Esophagus muscularis mucosa (tissue), 4 donors: ENCODE measurements around the gene DYNC1LI1. TPM values are rescaled to one million over a fixed set of nuclear protein-coding genes. Genes with fewer than 3 reads are reported as not detected.
A peak's percentile ranks its signal among the peaks of the same experiment; 100 is the strongest.
"Not testable (repeated sequence)": the region's sequence is repeated elsewhere in the genome, so short reads cannot be mapped to it uniquely, and the experiment has no call there.

Source experiments
- DNase-seq: peaks from one replicate; pipeline ENCODE4 v3.0.0-alpha.2; 2017; ENCODE audit errors: extremely low spot score
- H3K27ac ChIP-seq, 4 donors: fragments of 200-600 bp; sonication (generic); replicated peaks in 1 of 4; 1 replicate in 3 of 4; 2 replicates in 1 of 4; pipeline ENCODE4 v1.5.1; 2016 to 2019; ENCODE audit warnings: mild to moderate bottlenecking in 1 of 4
- H3K27me3 ChIP-seq, 4 donors: fragments of 200-600 bp; sonication (generic); one replicate each; pipeline versions ENCODE4 v1.5.1 to v1.6.0; 2016 to 2019
- H3K36me3 ChIP-seq, 4 donors: fragments of 200-600 bp; sonication (generic); one replicate each; pipeline ENCODE4 v1.5.1; 2016 to 2019
- H3K4me1 ChIP-seq, 4 donors: fragments of 200-600 bp; sonication (generic); one replicate each; pipeline ENCODE4 v1.5.1; 2016 to 2019
- H3K4me3 ChIP-seq, 4 donors: fragments of 200-600 bp; sonication (generic); 1 replicate in 2 of 4; 2 replicates in 2 of 4; pipeline ENCODE4 v1.5.1; 2016 to 2019; ENCODE audit warnings: mild to moderate bottlenecking in 4 of 4, moderate library complexity in 1 of 4
- H3K9me3 ChIP-seq, 4 donors: fragments of 200-600 bp; sonication (generic); 1 replicate in 3 of 4; 2 replicates in 1 of 4; pipeline ENCODE4 v1.5.1; 2016 to 2019
- CTCF ChIP-seq, 3 experiments: fragments of 200-600 bp in 2 of 3; fragments of 450-650 bp in 1 of 3; sonication (generic) in 2 of 3; IDR thresholded peaks; one replicate each; pipeline ENCODE4 v1.5.1; 2017 to 2019; ENCODE audit warnings: antibody characterized with exemption in 3 of 3, mild to moderate bottlenecking in 2 of 3, moderate library complexity in 1 of 3
- EP300 ChIP-seq: sonication (generic); formaldehyde crosslinking; IDR thresholded peaks from one replicate; pipeline ENCODE4 v1.6.1; 2017; ENCODE audit warnings: antibody characterized with exemption
- POLR2A ChIP-seq: fragments of 450-650 bp; IDR thresholded peaks from one replicate; pipeline ENCODE4 v1.6.1; 2017; ENCODE audit warnings: antibody characterized with exemption, moderate library complexity, mild to moderate bottlenecking, low read depth
- POLR2AphosphoS5 ChIP-seq, 2 donors: sonication (generic); formaldehyde crosslinking; IDR thresholded peaks; one replicate each; pipeline ENCODE4 v1.6.1; 2017; ENCODE audit warnings: antibody characterized with exemption in 2 of 2
- WGBS: methylation state at CpG from one replicate; pipeline ENCODE4 v1.1.5; 2018; 5-methylcytosine and 5-hydroxymethylcytosine counted together
- intact Hi-C: fragments of 100-400 bp; cut with DNase I; formaldehyde crosslinking; loops from one replicate; pipeline ENCODE4 v1.15.1; 2023
- total RNA-seq, 4 donors: library from RNA; depleted of rRNA; stranded (reverse); fragments of >200 nt; gene quantifications; one replicate each; pipeline versions ENCODE4 v1.1.0 to v1.2.1, GENCODE V29; 2016

DYNC1LI1 gene
- total RNA-seq, 4 donors from 2014 or later = 30.0 to 38.2 (median 32.5) TPM

GRCh38 chr3:32586356-32586755, 15.7 kb upstream of the DYNC1LI1 start:
- DNase-seq = no peak
- TF ChIP-seq EP300 = no peak
- TF ChIP-seq POLR2AphosphoS5 (IDR thresholded peaks at IDR 0.05) = no peak
- no peak for TF ChIP-seq CTCF (IDR thresholded peaks at IDR 0.05)
- no peak for TF ChIP-seq POLR2A
- Histone ChIP-seq H3K4me1 (no peaks in the 10 kb centered on the region), H3K27me3 (no peaks in the 10 kb centered on the region), H3K36me3 (no peaks in the 10 kb centered on the region), H3K9me3 (no peaks in the 10 kb centered on the region), H3K27ac (no peak overlapping the region), H3K4me3 (no peak overlapping the region)
- whole genome bisulfite sequencing = 95% methylated on average over 3 of the region's 3 CpGs
- intact Hi-C loops = no loop called here

GRCh38 chr3:32584660-32585059, 14.0 kb upstream of the DYNC1LI1 start:
- no peaks in the 10 kb centered on the region for H3K4me1 ChIP-seq
- intact Hi-C loops = no loop called here
- 64% methylated on average over 1 of the region's 1 CpG for WGBS
- no peak overlapping the region for H3K4me3 ChIP-seq
- TF ChIP-seq POLR2AphosphoS5 (IDR thresholded peaks at IDR 0.05) = no peak
- TF ChIP-seq EP300 = no peak
- TF ChIP-seq CTCF (IDR thresholded peaks at IDR 0.05) = no peak
- no peak for TF ChIP-seq POLR2A
- no peaks in the 10 kb centered on the region for H3K36me3 ChIP-seq
- DNase-seq = no peak
- H3K27me3 ChIP-seq = no peaks in the 10 kb centered on the region
- H3K27ac ChIP-seq = no peak overlapping the region
- no peaks in the 10 kb centered on the region for H3K9me3 ChIP-seq

GRCh38 chr3:32583708-32584107, 13.1 kb upstream of the DYNC1LI1 start:
- WGBS = 84% methylated on average over 3 of the region's 3 CpGs

GRCh38 chr3:32578669-32579068, 8.0 kb upstream of the DYNC1LI1 start:
- DNase-seq, H3K4me3 ChIP-seq, H3K27ac ChIP-seq, intact Hi-C loops, H3K36me3 ChIP-seq, H3K9me3 ChIP-seq, H3K27me3 ChIP-seq: not testable (repeated sequence)
- peaks cover 9 to 13% (median 12%) of the 10 kb centered on the region in 4 donors for H3K4me1 ChIP-seq
- 100% methylated on average over 3 of the region's 31 CpGs for WGBS

More at GRCh38 chr3:32583708-32584107, 13.1 kb upstream of the DYNC1LI1 start:
- intact Hi-C loops = no loop called here
- no peak for DNase-seq
- H3K4me1 ChIP-seq = no peaks in the 10 kb centered on the region
- H3K27me3 ChIP-seq = no peaks in the 10 kb centered on the region
- H3K4me3 ChIP-seq = no peak overlapping the region
- TF ChIP-seq EP300 (no peak), CTCF (IDR thresholded peaks at IDR 0.05) (no peak), POLR2AphosphoS5 (IDR thresholded peaks at IDR 0.05) (no peak), POLR2A (no peak)
- no peaks in the 10 kb centered on the region for H3K9me3 ChIP-seq
- H3K36me3 ChIP-seq = no peaks in the 10 kb centered on the region
- H3K27ac ChIP-seq = no peak overlapping the region

GRCh38 chr3:32577581-32578556, 7.2 kb upstream of the DYNC1LI1 start:
- Histone ChIP-seq H3K27me3 (no peaks in the 10 kb centered on the region), H3K9me3 (no peaks in the 10 kb centered on the region), H3K4me1 (peaks cover 9 to 13% (median 12%) of the 10 kb centered on the region in 4 donors), H3K4me3 (peak overlapping the region in 3 of 4 donors; percentile 5 to 34 (median 19)), H3K27ac (peak overlapping the region in 2 of 4 donors; percentile 23 to 55), H3K36me3 (no peaks in the 10 kb centered on the region)
- WGBS = 47% methylated on average over 9 of the region's 9 CpGs
- TF ChIP-seq CTCF (IDR thresholded peaks at IDR 0.05) (no peak), EP300 (no peak), POLR2A (no peak), POLR2AphosphoS5 (IDR thresholded peaks at IDR 0.05) (no peak)
- DNase-seq = no peak
- intact Hi-C loops = no loop called here
